ENCODE results near the gene NEMP2.

- TF ChIP-seq, protein P1, sequence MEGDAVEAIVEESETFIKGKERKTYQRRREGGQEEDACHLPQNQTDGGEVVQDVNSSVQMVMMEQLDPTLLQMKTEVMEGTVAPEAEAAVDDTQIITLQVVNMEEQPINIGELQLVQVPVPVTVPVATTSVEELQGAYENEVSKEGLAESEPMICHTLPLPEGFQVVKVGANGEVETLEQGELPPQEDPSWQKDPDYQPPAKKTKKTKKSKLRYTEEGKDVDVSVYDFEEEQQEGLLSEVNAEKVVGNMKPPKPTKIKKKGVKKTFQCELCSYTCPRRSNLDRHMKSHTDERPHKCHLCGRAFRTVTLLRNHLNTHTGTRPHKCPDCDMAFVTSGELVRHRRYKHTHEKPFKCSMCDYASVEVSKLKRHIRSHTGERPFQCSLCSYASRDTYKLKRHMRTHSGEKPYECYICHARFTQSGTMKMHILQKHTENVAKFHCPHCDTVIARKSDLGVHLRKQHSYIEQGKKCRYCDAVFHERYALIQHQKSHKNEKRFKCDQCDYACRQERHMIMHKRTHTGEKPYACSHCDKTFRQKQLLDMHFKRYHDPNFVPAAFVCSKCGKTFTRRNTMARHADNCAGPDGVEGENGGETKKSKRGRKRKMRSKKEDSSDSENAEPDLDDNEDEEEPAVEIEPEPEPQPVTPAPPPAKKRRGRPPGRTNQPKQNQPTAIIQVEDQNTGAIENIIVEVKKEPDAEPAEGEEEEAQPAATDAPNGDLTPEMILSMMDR (conservative IDR thresholded peaks at IDR 0.05), result no peak
- no peak for TF ChIP-seq ZFX (IDR thresholded peaks at IDR 0.05)
These were observed 44.5 kb upstream of the NEMP2 start for GRCh38 chr2:190579058-190579410.
